B cell (primary cell): Measurements from ENCODE around the gene IL1RAP.

Experiments used
- EZH2 ChIP-seq: IDR thresholded peaks from 2 replicates; pipeline ENCODE4 v1.6.1; 2012; ENCODE audit warnings: borderline replicate concordance, low read depth, mild to moderate bottlenecking, moderate library complexity, low read length; ENCODE audit not compliant: insufficient read depth, poor library complexity, severe bottlenecking
- TF ChIP-seq, protein P1 (sequence below): fragments of 200-600 bp; IDR thresholded peaks from one replicate; pipeline ENCODE4 v1.8.0; 2022; ENCODE audit warnings: antibody characterized with exemption, mild to moderate bottlenecking

- TF ChIP-seq, protein P1, sequence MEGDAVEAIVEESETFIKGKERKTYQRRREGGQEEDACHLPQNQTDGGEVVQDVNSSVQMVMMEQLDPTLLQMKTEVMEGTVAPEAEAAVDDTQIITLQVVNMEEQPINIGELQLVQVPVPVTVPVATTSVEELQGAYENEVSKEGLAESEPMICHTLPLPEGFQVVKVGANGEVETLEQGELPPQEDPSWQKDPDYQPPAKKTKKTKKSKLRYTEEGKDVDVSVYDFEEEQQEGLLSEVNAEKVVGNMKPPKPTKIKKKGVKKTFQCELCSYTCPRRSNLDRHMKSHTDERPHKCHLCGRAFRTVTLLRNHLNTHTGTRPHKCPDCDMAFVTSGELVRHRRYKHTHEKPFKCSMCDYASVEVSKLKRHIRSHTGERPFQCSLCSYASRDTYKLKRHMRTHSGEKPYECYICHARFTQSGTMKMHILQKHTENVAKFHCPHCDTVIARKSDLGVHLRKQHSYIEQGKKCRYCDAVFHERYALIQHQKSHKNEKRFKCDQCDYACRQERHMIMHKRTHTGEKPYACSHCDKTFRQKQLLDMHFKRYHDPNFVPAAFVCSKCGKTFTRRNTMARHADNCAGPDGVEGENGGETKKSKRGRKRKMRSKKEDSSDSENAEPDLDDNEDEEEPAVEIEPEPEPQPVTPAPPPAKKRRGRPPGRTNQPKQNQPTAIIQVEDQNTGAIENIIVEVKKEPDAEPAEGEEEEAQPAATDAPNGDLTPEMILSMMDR: no peak
- TF ChIP-seq EZH2: no peak
Observed at GRCh38 chr3:190495796-190496195, 18.1 kb upstream of the IL1RAP start.
